GM12801 (cell line): Measurements from ENCODE around the gene ZNF101.

Experiments used
- CTCF ChIP-seq: IDR thresholded peaks from one replicate; pipeline ENCODE4 v1.5.1; 2011; ENCODE audit warnings: control low read depth; ENCODE audit not compliant: insufficient read length; ENCODE audit errors: extremely low read depth

Gene ZNF101

GRCh38 chr19:19627621-19628500, 40.8 kb upstream of the ZNF101 start, which contains the start of gene LPAR2:
TSS of gene LPAR2 (minus strand) at chr19:19628220. CDS start at chr19:19627275, 945 bp downstream.
- TF ChIP-seq CTCF: no peak

GRCh38 chr19:19628501-19629134, 40.0 kb upstream of the ZNF101 start:
- no peak for TF ChIP-seq CTCF

GRCh38 chr19:19630062-19630414, 38.6 kb upstream of the ZNF101 start:
- TF ChIP-seq CTCF: no peak

GRCh38 chr19:19630426-19630825, 38.2 kb upstream of the ZNF101 start:
- TF ChIP-seq CTCF: no peak

GRCh38 chr19:19631346-19631745, 37.3 kb upstream of the ZNF101 start:
- no peak for TF ChIP-seq CTCF

- no peak for TF ChIP-seq CTCF
Observed at GRCh38 chr19:19632661-19633060, 36.0 kb upstream of the ZNF101 start.

GRCh38 chr19:19633711-19634515, 34.7 kb upstream of the ZNF101 start:
- no peak for TF ChIP-seq CTCF
